ENCODE data around the gene ATPAF1.

Gene ATPAF1

GRCh38 chr1:46649764-46650163 is 18.4 kb downstream of the ATPAF1 start:
- H3K4me1 ChIP-seq (ENCODE audit: control insufficient read depth, insufficient read depth, low read length), result no peaks in the 10 kb centered on the region
- H3K9me3 ChIP-seq (ENCODE audit: control insufficient read depth, insufficient read depth, low read depth, low read length), result no peaks in the 10 kb centered on the region
- no peak overlapping the region for H3K27ac ChIP-seq (ENCODE audit: extremely low read depth, low read depth, low read length)
- ChIA-PET CTCF (interaction anchor here (0.6 to 1.1 kb wide), 5 partner anchors 20 to 203 kb away, joined by 3 read pairs; no protein-coding TSS in a partner anchor), POLR2A (no interaction called here)
- TF ChIP-seq ZNF280C (tag by site-specific recombination; IDR thresholded peaks at IDR 0.05) (no peak), ZNF248 (tag by site-specific recombination; IDR thresholded peaks at IDR 0.05) (peak; percentile 91)
- no peak overlapping the region for H3K4me3 ChIP-seq (ENCODE audit: low read depth, low read length)
- H3K36me3 ChIP-seq (ENCODE audit: control insufficient read depth in 2 of 2, insufficient read depth in 1 of 2, low read length in 2 of 2), result peaks cover 26 to 72% of the 10 kb centered on the region in 2 experiments

- H3K4me1 ChIP-seq (ENCODE audit: control insufficient read depth, insufficient read depth, low read length), result peaks cover 5% of the 10 kb centered on the region
Measured at GRCh38 chr1:46647611-46648010, 20.6 kb downstream of the ATPAF1 start.

GRCh38 chr1:46646844-46647243 is 21.3 kb downstream of the ATPAF1 start:
- no peak overlapping the region for H3K27ac ChIP-seq (ENCODE audit: extremely low read depth, low read depth, low read length)
- H3K4me3 ChIP-seq (ENCODE audit: low read depth, low read length), result no peak overlapping the region
- ChIA-PET CTCF (no interaction called here), POLR2A (no interaction called here)
- TF ChIP-seq ZNF76 (tag by site-specific recombination; IDR thresholded peaks at IDR 0.05; ENCODE audit: borderline replicate concordance, low read depth), result no peak
- no peak for TF ChIP-seq RBAK (tag by site-specific recombination; IDR thresholded peaks at IDR 0.05)
- no peak for TF ChIP-seq PBX3 (CRISPR knock-in tag; IDR thresholded peaks at IDR 0.05)
- TF ChIP-seq ZNF558 (tag by site-specific recombination; IDR thresholded peaks at IDR 0.05), result no peak
- TF ChIP-seq ZNF658 (tag by site-specific recombination; IDR thresholded peaks at IDR 0.05), result no peak
- no peak for TF ChIP-seq ZNF354C (tag by site-specific recombination; IDR thresholded peaks at IDR 0.05; ENCODE audit: borderline replicate concordance, low read depth)
- TF ChIP-seq WT1 (tag by site-specific recombination; IDR thresholded peaks at IDR 0.05), result no peak
- no peak for TF ChIP-seq ZNF280C (tag by site-specific recombination; IDR thresholded peaks at IDR 0.05)
- no peak for TF ChIP-seq BCL6B (tag by site-specific recombination; IDR thresholded peaks at IDR 0.05)
- TF ChIP-seq ZNF221 (tag by site-specific recombination; IDR thresholded peaks at IDR 0.05; ENCODE audit: borderline replicate concordance), result no peak
- H3K36me3 ChIP-seq (ENCODE audit: control insufficient read depth in 2 of 2, insufficient read depth in 1 of 2, low read length in 2 of 2), result peaks cover 20 to 64% of the 10 kb centered on the region in 2 experiments
- no peaks in the 10 kb centered on the region for H3K9me3 ChIP-seq (ENCODE audit: control insufficient read depth, insufficient read depth, low read depth, low read length)
- H3K4me1 ChIP-seq (ENCODE audit: control insufficient read depth, insufficient read depth, low read length), result peaks cover 5% of the 10 kb centered on the region

More at GRCh38 chr1:46647611-46648010, 20.6 kb downstream of the ATPAF1 start:
- Histone ChIP-seq H3K27ac (ENCODE audit: extremely low read depth, low read depth, low read length) (no peak overlapping the region), H3K9me3 (ENCODE audit: control insufficient read depth, insufficient read depth, low read depth, low read length) (no peaks in the 10 kb centered on the region), H3K36me3 (ENCODE audit: control insufficient read depth in 2 of 2, insufficient read depth in 1 of 2, low read length in 2 of 2) (peaks cover 26 to 65% of the 10 kb centered on the region in 2 experiments), H3K4me3 (ENCODE audit: low read depth, low read length) (no peak overlapping the region)
- CTCF ChIA-PET, result no interaction called here
- TF ChIP-seq ZNF596 (tag by site-specific recombination; IDR thresholded peaks at IDR 0.05), result no peak
- TF ChIP-seq YY1 (tag by site-specific recombination; IDR thresholded peaks at IDR 0.05), result no peak
- peak; percentile 47 for TF ChIP-seq SETDB1 (IDR thresholded peaks at IDR 0.05; ENCODE audit: insufficient read length, low read length)
- POLR2A ChIA-PET, result no interaction called here

Measured in HEK293 (cell line).